Ishikawa (cell line): ENCODE measurements around the gene EGFR.

Source experiments
- EP300 ChIP-seq: IDR thresholded peaks from 2 replicates; pipeline ENCODE4 v1.6.1; 2012; ENCODE audit warnings: borderline replicate concordance
- FOXM1 ChIP-seq: IDR thresholded peaks from 2 replicates; pipeline ENCODE4 v1.6.1; 2012; ENCODE audit warnings: low read depth, borderline replicate concordance
- MAX ChIP-seq: IDR thresholded peaks from 2 replicates; pipeline ENCODE4 v1.6.1; 2012
- RAD21 ChIP-seq: IDR thresholded peaks from 2 replicates; pipeline ENCODE4 v1.6.1; 2012; ENCODE audit warnings: low read depth
- REST ChIP-seq: IDR thresholded peaks from 2 replicates; pipeline ENCODE4 v1.6.1; 2012; ENCODE audit warnings: low read depth, mild to moderate bottlenecking
- TAF1 ChIP-seq: IDR thresholded peaks from 2 replicates; pipeline ENCODE4 v1.6.1; 2012; ENCODE audit warnings: low read depth, mild to moderate bottlenecking
- TCF12 ChIP-seq: IDR thresholded peaks from 2 replicates; pipeline ENCODE4 v1.6.1; 2012; ENCODE audit warnings: low read depth

- TF ChIP-seq REST (no peak), RAD21 (no peak), TCF12 (no peak), EP300 (no peak), MAX (no peak), TAF1 (no peak), FOXM1 (no peak)
Observed at GRCh38 chr7:55112056-55112455, 93.2 kb downstream of the EGFR start.
